RCC 7860 (cell line): ENCODE data around the gene TNFRSF18.
"Not testable (repeated sequence)": the region's sequence is repeated elsewhere in the genome, so short reads cannot be mapped to it uniquely, and the experiment has no call there.

ENCODE experiments used
- DNase-seq: peaks from one replicate; pipeline ENCODE4 v3.0.0-alpha.2; 2015; ENCODE audit warnings: low spot score
- FAIRE-seq: peaks from 2 replicates; lab custom pipeline; 2012; peaks lifted over from hg19 to GRCh38; lab: Jason Lieb, UNC

The TNFRSF18 gene

GRCh38 chr1:1206376-1206965, at the start of gene TNFRSF18:
TSS of gene TNFRSF18 (minus strand) at chr1:1206592. CDS start at chr1:1206571, 21 bp downstream.
- no peak for FAIRE-seq
- no peak for DNase-seq

GRCh38 chr1:1255611-1256010, 49.2 kb upstream of the TNFRSF18 start:
- no peak for FAIRE-seq
- DNase-seq: no peak

GRCh38 chr1:1255078-1255477, 48.7 kb upstream of the TNFRSF18 start:
- DNase-seq (no peak), FAIRE-seq (no peak)

GRCh38 chr1:1254667-1254998, 48.2 kb upstream of the TNFRSF18 start:
- FAIRE-seq: no peak
- DNase-seq: no peak

- no peak for DNase-seq
- no peak for FAIRE-seq
These were observed 47.7 kb upstream of the TNFRSF18 start for GRCh38 chr1:1253972-1254666.

GRCh38 chr1:1253314-1253713, 46.9 kb upstream of the TNFRSF18 start:
- FAIRE-seq (no peak), DNase-seq (no peak)

GRCh38 chr1:1250786-1251284, 44.4 kb upstream of the TNFRSF18 start:
- FAIRE-seq: no peak
- DNase-seq: no peak

GRCh38 chr1:1248009-1248913, 41.9 kb upstream of the TNFRSF18 start:
- FAIRE-seq, DNase-seq: not testable (repeated sequence)

GRCh38 chr1:1247341-1247913, 41.0 kb upstream of the TNFRSF18 start:
- FAIRE-seq (no peak), DNase-seq (no peak)

GRCh38 chr1:1246577-1247340, 40.4 kb upstream of the TNFRSF18 start, which contains the start of gene C1QTNF12:
TSS of gene C1QTNF12 (minus strand) at chr1:1246722. CDS start at chr1:1246690, 32 bp downstream.
- FAIRE-seq (no peak), DNase-seq (no peak)

GRCh38 chr1:1245817-1246576, 39.6 kb upstream of the TNFRSF18 start:
- DNase-seq (no peak), FAIRE-seq (no peak)

- DNase-seq (no peak), FAIRE-seq (no peak)
These were observed 38.9 kb upstream of the TNFRSF18 start for GRCh38 chr1:1245178-1245816.

GRCh38 chr1:1244192-1244811, 37.9 kb upstream of the TNFRSF18 start:
- DNase-seq (no peak), FAIRE-seq (no peak)

- FAIRE-seq (no peak), DNase-seq (no peak)
These were observed 37.4 kb upstream of the TNFRSF18 start for GRCh38 chr1:1243807-1244191.

- DNase-seq (no peak), FAIRE-seq (no peak)
These were observed 36.9 kb upstream of the TNFRSF18 start for GRCh38 chr1:1243266-1243660.

- DNase-seq (no peak), FAIRE-seq (no peak)
These were observed 36.3 kb upstream of the TNFRSF18 start for GRCh38 chr1:1242461-1243265.

- no peak for FAIRE-seq
- no peak for DNase-seq
These were observed 35.3 kb upstream of the TNFRSF18 start for GRCh38 chr1:1241588-1242219.
